NCI-H2196 (cell line): ENCODE measurements around the gene FOXA3.
A peak's percentile ranks its signal among the peaks of the same experiment; 100 is the strongest.

Experiments used
- DNase-seq: peaks from one replicate; lab custom pipeline; 2025; ENCODE audit not compliant: unreplicated experiment; lab: John Stamatoyannopoulos, UW

FOXA3 gene

DNA sequence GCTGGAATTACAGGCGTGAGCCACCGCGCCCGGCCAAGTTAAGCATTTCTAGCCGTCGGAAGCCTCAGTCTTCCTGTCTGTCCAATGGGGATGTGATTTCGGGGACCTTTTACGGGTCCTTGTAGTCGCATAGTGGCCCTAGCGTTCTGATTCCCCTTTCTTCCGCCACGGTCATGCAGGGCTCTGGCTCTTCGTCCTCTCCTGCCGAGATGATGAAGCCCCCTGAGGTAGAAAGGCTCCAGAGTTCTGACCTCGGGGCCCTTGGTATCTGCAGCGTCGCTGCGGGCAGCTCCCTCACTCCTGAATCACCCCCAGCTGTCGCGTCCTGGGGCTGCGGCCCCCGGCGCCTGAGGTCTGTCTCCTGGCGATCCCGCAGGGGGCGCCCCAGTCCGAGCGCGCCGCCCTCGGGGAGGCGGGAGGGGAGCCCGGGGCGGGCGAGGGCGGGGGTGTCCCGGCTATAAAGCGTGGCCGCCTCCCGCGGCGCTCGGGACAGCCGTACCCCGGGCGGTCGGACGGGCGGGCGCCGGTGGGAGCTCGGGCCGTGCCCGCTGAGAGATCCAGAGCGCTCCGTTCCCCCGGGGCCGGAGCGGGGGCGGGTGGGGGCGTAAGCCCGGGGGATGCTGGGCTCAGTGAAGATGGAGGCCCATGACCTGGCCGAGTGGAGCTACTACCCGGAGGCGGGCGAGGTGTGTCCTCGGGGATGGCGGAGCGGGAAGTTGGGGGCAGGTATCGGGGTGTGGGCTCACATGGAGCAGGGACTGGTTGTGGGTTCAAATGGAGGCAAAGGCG lies at the start of gene FOXA3:
FOXA3 (plus strand) TSS at position 487 of the 789 bp plus-strand sequence; CDS start at position 618, 131 bp downstream.
- peak; percentile 41 for DNase-seq

DNA sequence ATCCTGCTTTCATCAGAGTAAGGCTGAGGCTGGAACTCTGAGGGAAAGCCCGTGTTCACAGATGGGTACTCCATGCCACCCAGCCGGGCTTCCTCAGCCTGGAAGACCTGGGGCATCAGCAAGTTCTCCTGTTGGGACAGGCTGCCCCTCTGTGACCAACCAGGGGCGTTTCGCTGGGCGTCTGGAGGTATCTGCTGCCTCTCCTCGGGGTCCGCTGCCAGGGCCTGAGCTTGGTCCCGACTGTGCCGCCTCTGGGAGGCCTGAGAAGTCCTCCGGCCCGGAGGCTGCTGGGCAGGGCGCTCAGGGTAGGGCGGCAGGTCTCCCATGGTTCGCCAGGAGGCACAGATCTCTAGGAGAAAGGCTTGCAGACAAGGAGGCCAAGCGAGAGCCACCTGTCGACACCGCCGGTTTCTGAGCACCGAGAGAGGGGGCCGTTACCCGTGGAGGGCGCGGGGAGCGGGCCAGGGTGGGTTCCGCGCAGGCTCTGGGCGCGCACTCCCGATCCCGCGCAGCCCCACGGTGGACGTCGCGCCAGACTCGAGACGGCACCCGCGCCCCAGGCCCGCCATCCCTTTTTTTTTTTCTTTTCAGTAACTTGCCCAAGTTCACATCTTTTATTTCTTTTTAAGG lies 49.2 kb upstream of the FOXA3 start, which contains the start of gene RSPH6A:
RSPH6A (minus strand) TSS at position 458 of the 630 bp plus-strand sequence; CDS start at position 326, 132 bp downstream.
- DNase-seq, result no peak

DNA sequence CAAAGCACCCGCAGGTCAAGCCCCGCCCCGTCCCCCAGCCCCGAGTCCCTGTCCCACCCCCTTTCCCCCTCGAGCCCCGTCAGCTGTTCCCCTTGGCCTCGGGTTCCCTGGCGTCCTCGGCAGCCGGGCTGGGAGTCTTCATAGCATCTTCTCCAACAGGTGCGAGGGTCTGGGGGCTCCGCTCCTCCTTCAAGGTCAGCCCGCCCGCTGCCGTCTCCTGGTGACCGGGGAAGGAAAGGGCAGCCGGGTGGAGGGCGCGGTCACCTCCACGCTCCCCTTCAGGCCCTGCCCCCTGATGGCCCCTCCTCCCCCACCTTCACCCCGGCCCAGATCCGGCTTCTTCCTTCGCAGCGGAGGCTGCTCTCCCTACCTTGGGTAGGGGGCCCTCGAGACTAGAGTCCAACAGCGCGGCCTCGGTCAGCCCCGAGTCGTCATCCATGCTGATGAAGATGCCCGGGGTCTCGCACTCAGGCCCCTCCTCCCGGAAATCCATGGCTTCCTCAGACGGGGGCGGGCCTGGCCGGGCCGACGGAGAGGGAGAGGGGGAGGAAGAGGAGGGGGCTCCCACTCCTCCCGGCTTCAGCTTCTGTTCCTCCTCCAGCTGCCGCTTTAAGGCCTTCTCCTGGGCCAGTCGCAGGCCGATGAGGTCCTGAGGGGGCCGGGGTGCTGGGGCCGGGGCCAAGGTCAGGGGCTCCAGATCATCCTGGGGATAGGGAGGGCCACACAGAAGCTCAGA lies 48.5 kb upstream of the FOXA3 start:
- no peak for DNase-seq

DNA sequence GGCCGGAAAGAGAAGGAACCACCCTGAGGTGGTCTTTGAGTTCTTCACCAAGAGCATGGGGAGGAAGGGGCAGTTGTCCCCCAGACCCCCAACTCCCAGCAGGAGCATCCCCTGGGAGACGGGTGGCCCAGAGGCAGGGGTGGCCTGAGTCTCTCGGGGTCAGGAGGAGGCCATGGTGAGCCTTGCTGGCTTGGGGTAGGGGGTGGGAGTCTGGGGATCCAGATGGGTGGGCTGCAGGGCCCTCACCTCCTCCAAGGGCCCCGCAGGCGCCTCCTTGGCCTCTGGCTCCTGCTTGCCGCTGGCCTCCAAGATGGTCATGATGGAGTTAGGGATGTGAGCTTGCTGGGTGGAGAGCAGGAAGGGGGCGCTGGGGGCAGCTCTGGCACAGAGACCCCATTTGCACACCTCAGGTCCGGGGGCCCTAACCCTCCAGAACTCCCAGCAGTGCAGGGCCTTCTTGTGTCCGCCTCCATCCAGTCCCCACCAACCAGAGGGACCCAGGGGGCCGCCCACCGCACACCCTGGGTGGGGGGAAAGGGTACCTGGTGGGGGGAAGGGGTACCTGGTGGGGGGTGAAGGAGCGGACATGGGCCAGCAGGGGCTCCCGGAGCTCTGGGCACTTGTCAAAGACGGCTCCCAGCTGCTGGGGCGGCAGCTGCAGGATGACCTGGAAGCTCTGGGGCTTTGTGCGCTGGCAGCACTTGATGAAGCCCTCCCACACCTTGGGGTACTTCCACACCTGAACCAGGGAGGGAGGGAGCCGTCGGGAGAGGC lies 47.7 kb upstream of the FOXA3 start:
- no peak for DNase-seq

DNA sequence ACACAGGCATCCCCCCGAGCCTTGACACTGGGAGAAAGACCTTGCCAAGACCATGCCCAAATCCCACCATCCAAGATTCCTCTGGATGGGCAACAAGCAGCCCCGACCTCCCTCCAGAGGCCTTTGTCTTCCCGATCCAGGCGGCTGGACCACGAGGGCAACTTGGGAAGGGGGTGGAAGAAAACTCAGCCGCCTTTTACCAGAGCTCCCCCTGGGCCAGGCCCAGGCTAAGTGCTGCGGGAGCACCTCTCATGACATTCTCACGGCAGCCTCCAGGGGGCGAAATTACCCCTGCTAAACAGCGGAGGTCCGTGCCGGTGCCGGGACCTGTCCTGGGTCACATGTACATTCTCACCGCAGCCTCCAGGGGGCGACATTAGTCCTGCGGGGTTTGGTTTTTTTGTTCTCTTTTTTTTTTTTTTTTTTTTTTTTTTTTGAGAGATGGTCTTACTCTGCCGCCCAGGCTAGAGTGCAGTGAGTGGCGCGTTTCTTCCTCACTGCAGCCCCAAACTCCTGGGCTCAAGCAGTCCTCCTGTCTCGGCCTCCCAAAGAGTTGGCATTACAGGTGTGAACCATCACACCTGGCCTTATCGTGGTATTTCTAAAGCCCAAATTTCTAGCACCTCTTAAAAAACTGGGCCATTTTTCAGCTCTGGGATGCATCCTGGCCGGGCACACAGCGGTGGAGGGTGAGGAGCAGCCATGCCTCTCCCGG lies 47.0 kb upstream of the FOXA3 start:
- peak; percentile 83 for DNase-seq

DNA sequence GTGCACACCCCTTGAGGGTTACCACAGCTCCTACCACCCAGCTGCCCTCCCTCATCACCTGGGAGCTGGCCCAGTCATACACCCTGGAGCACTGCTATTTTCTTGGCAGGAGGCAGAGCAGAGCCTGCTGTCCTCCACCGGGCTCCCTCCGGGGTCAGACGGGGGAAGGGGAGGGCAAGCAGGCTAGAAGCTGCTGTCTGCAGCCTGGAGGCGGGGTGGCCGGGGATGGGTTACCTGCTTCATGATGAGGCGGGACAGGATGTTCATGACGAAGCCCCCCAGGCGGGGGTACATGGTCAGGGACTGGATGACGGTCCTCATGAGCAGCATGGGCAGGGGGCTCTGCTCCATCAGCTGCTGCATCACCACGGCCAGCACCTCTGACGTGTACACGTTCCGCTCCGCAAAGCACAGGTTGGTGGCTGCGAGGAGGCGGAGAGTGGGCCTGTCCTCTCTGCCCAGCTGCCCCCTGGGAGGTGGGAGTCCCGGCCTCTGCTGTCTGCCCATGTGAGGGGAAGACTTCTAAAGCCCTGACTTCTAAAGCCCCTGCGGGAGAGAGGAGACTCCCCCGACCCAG lies 46.3 kb upstream of the FOXA3 start:
- peak; percentile 33 for DNase-seq

DNA sequence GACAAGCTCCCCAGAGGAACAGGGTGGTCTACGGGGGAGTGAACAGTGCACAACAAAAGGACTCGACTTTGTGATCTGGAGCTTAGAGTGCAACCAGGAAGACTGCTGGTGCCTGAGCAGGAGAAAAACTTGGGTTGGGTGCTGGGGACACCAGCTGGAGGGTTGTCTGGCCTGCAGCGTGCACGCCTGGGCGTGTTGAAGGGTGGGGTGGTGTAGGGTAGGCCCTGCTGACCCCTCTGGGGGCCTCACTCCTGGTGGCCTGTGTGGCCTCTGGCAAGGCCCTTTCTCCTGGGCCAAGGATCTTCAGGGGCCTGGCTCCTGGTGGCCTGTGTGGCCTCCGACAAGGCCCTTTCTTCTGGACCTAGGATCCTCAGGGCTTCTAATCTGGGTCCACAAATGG lies 44.4 kb upstream of the FOXA3 start:
- no peak for DNase-seq

DNA sequence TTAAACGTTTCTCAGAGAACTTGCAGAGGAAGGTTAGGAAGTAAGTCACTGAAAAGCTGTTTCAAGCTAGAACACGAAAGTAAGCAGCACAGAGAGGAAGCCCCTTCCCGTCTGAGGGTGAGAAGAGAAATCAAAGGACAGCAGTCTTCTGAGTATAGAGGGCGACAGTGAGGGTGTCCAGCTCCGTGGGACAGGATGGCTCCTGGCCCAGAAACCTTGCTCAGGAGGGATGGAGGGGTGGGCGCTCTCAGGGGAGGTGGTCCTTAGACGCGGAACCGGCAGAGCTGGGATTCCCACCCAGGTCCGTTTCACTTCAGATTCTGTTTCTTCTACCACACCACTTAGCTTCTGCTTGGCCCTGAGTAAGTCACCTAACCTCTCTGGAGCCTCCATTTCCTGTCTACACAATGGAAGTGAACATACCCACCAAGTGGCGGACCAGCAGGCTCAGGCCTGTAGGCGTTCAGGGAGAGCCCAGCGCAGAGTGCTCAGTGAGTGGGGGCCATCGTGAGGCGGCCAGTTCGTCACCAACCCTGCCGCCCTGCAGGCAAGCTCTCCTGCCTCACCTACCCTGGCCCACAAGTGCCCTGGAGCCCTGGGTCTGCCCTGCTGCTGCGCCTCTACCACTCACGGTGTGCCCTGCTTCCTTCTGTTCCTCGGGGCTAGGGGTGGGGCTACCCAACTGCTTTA lies 43.6 kb upstream of the FOXA3 start:
- DNase-seq, result no peak

DNA sequence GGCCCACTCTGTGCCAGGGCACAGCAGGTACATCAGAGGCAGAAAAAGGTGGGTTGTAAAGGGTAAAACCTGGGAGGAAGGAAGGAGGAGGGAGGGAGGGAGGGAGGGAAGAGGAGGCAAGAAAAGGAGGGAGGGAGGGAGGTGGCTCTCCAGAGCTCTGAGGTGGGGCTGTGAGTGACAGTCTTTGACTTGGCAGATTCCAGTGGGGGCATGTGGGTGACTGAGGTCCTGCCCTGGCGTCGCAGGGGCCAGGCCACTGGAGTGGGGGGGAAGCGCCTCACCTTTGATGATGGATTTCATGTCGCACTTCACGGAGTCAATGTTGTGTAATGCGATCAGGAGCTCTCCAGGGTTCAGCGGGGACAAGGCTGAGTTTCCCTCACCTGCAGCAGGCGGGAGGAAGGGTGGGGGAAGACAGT lies 43.0 kb upstream of the FOXA3 start:
- DNase-seq, result peak; percentile 57

DNA sequence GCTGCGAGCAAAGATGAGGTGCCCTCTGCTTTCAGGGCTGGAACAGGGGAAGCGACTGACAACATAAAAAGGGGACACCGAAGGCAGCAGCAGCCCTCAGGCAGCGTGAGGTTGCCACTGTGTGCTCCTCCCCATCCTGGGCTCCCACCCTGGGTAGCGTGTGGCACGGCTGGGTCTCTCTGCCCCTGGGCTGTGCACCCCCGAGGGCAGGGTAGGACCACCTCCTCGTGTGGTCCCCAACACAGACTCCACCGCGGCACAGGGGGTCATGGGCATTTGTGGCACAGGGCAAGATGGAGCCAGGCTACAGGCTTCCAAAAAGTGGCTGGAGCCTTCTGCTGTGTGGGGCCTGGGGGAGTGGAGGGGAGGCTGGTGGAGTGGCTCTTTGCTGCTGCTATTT lies 42.6 kb upstream of the FOXA3 start:
- no peak for DNase-seq

DNA sequence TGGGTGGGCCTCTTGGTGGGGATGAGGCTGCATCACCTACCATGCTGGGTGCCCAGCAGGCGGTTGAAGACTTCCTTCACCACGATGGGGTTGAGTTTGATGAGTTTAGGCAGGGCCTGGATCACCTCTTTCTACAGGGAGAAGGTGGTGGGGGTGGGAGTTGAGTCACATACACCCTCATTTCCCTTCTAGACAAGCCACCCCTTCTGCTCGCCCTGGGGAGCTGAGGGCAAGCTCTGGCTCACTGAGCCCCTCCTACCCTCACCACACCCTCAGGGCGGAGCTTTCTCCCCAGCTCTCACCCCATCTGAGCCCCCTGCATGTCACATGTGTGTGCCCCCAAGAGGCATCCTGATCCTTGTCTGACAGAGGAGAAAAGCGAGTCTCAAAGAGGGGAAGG lies 41.4 kb upstream of the FOXA3 start:
- no peak for DNase-seq

DNA sequence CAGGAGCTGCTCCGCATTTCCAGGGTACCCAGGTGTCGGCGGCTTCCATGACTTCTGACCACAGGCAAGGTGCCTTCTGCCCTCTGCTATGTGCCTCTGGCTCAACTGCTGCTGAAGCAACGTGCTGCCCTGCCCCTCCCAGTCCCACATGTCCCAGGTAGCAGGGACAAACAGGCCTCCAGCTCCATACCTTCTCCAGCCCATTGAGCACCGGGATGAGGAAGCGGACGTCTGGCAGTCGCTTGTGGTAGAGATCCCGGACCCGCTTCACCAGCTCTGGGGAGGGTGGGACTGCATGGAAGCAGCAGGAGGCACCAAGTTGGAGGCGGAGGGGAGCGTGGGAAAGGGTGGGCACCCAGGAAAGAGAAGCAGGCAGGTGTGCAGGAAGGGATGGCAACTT lies 40.9 kb upstream of the FOXA3 start:
- DNase-seq, result no peak

DNA sequence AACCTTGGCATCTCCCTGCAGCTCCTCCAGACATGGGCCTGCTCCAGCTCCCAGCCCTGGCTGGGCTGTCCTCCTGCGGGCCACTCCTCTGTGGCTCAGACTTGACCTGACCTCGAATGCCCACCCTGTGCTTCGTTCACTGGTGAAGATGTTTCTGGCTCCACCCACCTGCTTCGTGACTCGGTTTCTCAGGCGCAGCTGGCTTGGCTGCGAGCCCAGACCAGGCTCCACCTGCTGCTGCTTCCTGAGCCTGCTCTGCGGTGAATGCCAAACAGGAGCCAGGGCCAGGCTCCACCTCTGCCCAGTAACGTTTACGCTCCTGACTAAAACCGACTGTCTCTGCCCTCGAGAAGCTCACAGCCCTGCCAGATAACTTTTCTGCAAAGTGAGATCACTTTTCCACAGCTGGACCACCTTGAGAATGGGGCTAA lies 40.1 kb upstream of the FOXA3 start:
- DNase-seq, result peak; percentile 86

DNA sequence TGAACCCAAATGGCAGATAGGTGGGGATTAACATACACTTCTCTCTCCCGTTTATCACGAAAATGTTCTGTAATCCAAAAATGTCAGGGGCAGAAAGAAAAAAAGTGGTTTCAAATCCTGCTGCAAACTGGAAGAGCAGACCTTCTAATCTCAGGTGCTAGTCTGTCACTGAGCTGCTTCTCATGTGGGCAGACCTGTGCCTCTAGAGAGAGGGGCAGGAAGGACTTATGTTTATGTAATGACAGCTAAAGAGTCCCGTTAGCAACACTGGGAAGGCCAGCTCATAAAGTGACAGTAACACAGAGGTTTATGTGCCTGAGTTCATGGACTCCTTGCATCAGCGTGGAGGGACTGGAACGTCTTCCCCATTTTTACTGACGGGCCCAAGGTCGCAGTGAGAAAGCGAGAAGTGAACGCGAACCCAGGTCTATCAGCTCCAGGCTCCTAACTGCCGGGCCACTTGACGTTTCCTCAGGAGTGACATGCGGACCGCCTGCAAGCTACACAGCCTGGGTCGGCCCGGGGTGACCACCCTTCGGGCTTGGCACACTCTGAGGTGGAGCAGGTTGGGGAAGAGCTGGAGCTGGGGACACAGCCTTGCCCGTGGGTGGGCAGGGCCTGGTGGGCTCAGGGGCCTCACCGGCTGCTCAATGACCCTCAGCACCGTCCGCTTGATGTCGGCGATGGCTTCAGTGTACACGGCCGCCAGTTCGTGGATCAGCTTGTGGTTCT lies 39.4 kb upstream of the FOXA3 start:
- no peak for DNase-seq

DNA sequence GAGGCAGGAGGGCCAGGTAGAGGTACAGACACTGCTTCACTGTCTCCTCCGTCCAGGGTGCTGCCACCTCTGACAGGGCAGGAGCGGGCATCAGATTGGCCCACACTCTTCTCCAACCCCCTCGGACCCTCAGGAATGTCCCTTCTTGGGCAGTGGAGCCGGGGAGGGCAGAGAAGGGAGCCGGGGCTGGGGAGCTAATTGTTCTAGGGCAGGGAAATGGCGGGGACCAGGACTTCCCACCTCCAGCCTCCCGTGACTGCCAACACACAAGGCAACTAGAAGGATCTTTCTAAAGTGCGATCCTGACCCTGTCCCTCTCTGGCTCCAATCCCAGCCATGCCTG lies 38.9 kb upstream of the FOXA3 start:
- DNase-seq, result no peak

DNA sequence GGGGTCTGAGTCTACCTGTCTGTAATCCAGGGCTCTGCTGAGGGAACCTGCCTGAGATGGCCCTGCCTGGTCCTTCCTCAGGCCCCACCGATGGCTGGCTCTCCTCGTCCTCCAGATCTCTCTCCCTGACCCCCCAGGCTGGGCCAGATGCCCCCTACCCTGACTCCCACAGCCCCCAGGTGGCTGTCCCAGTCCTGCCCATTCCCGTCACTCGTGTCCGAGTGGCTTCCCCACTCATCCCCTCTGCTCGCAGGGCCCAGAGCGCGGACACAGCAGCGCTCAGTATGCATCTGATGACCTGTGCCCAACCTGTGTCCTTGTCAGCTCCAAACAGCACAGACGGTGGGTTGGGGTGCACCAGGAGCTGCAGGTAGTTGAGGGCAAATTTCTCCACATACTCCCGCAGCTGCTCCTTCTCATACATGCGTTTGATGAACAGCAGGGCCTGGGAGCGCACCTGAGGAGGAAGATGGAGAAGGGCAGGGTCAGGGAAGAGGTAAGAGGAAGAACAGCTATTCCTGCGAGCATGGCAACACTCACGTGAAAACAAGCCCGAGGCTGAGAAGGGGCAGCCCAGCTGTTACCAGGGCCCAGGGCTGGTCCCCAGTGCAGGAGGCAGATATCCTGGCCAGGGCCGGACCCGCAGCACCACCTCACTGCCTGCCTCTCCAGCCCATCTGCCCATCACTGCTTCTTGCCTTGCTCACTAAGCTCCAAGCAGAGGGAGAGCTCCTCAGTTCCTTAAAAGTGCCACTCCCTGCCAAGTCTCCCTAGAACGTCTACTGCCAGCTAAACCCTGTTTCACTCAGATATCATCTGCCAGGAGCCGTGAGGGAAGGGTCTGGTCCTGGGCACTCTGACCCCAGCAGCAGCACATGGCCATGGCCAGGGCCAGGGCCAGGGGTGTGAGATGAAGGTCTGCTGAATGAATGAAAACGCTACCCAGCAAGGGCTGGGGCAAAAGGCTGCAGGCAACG lies 37.9 kb upstream of the FOXA3 start:
- no peak for DNase-seq

DNA sequence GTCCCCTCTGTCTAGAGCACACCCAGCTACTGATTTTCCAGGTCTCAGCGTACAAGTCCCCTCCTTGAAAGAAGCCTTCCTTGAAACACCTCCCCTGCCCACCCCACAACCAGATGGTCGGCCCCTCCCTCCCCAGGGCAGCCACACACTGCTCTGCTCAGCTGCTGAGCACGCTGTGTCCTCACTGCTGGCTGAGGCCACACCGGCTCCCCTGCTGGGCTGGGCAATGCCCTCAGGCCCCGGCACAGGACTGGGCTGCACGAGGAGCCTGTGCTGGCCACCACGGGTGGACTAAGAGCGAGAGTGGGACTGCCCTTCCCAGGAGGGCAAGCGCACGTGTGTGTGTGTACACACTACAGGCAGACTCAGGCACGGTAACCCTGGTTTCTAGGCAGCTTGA lies 37.2 kb upstream of the FOXA3 start:
- no peak for DNase-seq
